Mucosa of gallbladder (tissue), 1 donor: Measurements from ENCODE around the gene RBL1. TPM values are rescaled to one million over a fixed set of nuclear protein-coding genes. Genes with fewer than 3 reads are reported as not detected.

Source experiments
- DNase-seq: peaks from one replicate; pipeline ENCODE4 v3.0.0-alpha.2; 2020; ENCODE audit warnings: low spot score
- total RNA-seq: library from RNA; stranded (reverse); gene quantifications from one replicate; pipeline ENCODE4 v1.2.1, GENCODE V29; 2021
- donor health status: DM: no; HTN: no; CAD: no.

Gene RBL1
- total RNA-seq, 1 donor from 2014 or later = 4.6 TPM

- peak; percentile 97 for DNase-seq
Observed at GRCh38 chr20:36951198-36951978, 144.4 kb downstream of the RBL1 start, which contains the start of gene SAMHD1. TSS of gene SAMHD1 (minus strand) at chr20:36951708. CDS start at chr20:36951643, 65 bp downstream.

DNA sequence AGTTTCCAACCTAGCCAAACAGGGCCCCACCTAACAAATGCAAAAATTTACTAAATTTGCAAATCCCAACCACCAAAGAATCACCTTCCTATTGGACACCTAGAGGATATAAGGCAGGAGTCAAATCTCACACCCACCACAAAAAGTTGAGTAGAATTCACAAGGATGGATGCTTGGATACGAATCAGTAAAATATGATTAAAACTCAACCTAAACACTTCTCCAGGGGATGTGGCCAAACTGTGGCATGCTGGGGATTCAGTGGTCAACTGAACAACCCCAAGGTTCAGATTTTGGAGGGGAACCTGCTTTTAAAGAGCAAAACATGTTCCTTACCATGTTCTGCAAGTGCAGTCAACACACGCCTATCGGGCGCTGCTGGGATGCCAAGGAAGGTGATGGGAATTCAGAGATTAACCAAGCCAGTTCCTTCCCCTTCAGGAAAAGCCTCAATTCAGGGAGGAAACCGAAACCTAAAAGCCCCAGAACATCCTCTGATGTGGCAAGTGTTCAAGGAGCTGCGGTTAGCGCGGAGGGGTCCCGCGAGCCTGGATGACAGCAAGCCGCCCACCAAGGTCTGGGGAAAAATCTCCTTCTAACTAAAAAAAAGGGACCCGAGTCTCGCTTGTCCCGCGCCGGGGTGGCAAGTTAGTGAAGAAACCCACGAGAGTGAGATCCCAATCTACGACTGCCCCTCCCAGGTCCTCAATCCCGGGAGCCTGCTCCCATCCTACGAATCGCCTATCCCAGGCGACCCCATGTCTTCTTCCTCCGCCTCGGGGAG lies 145.2 kb downstream of the RBL1 start:
- DNase-seq = no peak

Other genes starting within 250 kb of the RBL1 start
- 9.7 TPM for gene TLDC2, start 219.9 kb downstream of the RBL1 start, total RNA-seq
- gene SAMHD1, start 144.3 kb downstream of the RBL1 start, total RNA-seq = 80.2 TPM
- gene RPN2, start 83.3 kb upstream of the RBL1 start, total RNA-seq = 206 TPM
- gene MROH8, start 83.6 kb upstream of the RBL1 start, total RNA-seq = 1.8 TPM
- gene GHRH, start 165.8 kb upstream of the RBL1 start, total RNA-seq = not detected
- 51.6 TPM for gene MANBAL, start 193.7 kb upstream of the RBL1 start, total RNA-seq